ENCODE data around the gene BABAM2.

The BABAM2 gene

GRCh38 chr2:28169492-28169891 lies 279.0 kb downstream of the BABAM2 start:
- Histone ChIP-seq H3K4me1 (ENCODE audit: control insufficient read depth, insufficient read depth, low read length) (peaks cover 2% of the 10 kb centered on the region; the same call in 1 of the 2 replicates), H3K36me3 (ENCODE audit: control insufficient read depth in 2 of 2, insufficient read depth in 1 of 2, low read length in 2 of 2) (no peaks in the 10 kb centered on the region), H3K4me3 (ENCODE audit: low read depth, low read length) (no peak overlapping the region), H3K9me3 (ENCODE audit: control insufficient read depth, insufficient read depth, low read depth, low read length) (no peaks in the 10 kb centered on the region), H3K27ac (ENCODE audit: extremely low read depth, low read depth, low read length) (no peak overlapping the region)
- POLR2A ChIA-PET: no interaction called here
- 0 out of 2 replicates have a peak, but pooled peaks have one; percentile 15 for TF ChIP-seq GLIS1 (tag by site-specific recombination; IDR thresholded peaks at IDR 0.05)
- TF ChIP-seq, protein P1, sequence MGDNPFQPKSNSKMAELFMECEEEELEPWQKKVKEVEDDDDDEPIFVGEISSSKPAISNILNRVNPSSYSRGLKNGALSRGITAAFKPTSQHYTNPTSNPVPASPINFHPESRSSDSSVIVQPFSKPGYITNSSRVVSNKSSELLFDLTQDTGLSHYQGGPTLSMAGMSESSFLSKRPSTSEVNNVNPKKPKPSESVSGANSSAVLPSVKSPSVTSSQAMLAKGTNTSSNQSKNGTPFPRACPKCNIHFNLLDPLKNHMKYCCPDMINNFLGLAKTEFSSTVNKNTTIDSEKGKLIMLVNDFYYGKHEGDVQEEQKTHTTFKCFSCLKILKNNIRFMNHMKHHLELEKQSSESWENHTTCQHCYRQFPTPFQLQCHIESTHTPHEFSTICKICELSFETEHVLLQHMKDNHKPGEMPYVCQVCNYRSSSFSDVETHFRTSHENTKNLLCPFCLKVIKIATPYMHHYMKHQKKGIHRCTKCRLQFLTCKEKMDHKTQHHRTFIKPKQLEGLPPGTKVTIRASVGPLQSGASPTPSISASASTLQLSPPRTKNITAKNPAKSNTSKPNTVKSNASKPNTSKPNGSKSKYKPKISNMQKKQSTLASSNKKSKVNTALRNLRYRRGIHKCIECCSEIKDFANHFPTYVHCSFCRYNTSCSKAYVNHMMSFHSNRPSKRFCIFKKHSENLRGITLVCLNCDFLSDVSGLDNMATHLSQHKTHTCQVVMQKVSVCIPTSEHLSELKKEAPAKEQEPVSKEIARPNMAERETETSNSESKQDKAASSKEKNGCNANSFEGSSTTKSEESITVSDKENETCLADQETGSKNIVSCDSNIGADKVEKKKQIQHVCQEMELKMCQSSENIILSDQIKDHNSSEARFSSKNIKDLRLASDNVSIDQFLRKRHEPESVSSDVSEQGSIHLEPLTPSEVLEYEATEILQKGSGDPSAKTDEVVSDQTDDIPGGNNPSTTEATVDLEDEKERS (tag by site-specific recombination; IDR thresholded peaks at IDR 0.05): no peak
- CTCF ChIA-PET: interaction anchor here (0.6 to 1.5 kb wide), 2 partner anchors 50 to 416 kb away, joined by 3 to 7 read pairs; no protein-coding TSS in a partner anchor

DNA sequence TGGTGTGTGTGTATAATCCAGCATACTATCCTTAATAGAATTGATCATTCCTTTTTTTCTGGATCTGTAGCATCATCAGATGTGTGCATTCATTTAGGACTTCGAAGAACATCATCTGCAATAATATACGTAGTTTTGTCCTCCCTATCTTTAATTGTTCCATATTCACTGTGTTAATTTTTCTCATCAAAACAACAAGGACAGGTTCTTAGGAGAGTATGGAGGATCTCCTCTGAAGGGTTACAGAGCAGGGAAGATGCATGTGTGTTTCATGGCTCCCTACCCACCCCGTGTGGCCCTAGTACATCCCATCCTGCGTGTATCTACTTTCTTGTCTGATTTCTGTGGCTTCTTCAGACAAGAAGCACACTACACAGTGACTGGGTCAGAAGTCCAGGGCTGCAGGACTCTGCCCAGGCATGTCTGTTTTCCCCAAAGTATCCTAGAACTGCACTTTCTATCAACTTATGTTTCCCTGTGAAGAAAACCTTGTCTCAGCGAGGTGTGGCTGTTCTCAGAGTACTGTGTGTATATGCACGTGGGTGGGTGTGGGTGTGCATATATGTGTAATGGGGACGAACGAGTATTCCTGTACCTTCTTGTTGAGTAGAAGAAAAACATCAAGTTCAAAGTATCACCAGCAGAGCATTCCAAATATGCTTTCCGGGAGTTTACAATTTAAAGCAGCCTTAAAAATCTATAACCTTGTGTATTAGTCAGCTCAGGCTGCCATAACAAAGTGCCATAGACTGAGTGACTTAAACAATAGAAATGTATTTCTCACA lies 281.8 kb downstream of the BABAM2 start:
- Histone ChIP-seq H3K27ac (ENCODE audit: extremely low read depth, low read depth, low read length) (no peak overlapping the region), H3K36me3 (ENCODE audit: control insufficient read depth in 2 of 2, insufficient read depth in 1 of 2, low read length in 2 of 2) (no peaks in the 10 kb centered on the region), H3K4me3 (ENCODE audit: low read depth, low read length) (no peak overlapping the region), H3K9me3 (ENCODE audit: control insufficient read depth, insufficient read depth, low read depth, low read length) (no peaks in the 10 kb centered on the region), H3K4me1 (ENCODE audit: control insufficient read depth, insufficient read depth, low read length) (no peaks in the 10 kb centered on the region)
- TF ChIP-seq ZFP37 (tag by site-specific recombination; IDR thresholded peaks at IDR 0.05) (no peak), ZFHX2 (tag by site-specific recombination; conservative IDR thresholded peaks at IDR 0.05) (peak; percentile 80)
- POLR2A ChIA-PET: no interaction called here
- CTCF ChIA-PET: no interaction called here

GRCh38 chr2:28173377-28173776 lies 282.8 kb downstream of the BABAM2 start:
- H3K4me3 ChIP-seq (ENCODE audit: low read depth, low read length): no peak overlapping the region
- no peaks in the 10 kb centered on the region for H3K4me1 ChIP-seq (ENCODE audit: control insufficient read depth, insufficient read depth, low read length)
- H3K27ac ChIP-seq (ENCODE audit: extremely low read depth, low read depth, low read length): no peak overlapping the region
- CTCF ChIA-PET: no interaction called here
- no peaks in the 10 kb centered on the region for H3K9me3 ChIP-seq (ENCODE audit: control insufficient read depth, insufficient read depth, low read depth, low read length)
- H3K36me3 ChIP-seq (ENCODE audit: control insufficient read depth in 2 of 2, insufficient read depth in 1 of 2, low read length in 2 of 2): no peaks in the 10 kb centered on the region
- POLR2A ChIA-PET: no interaction called here
- TF ChIP-seq, protein P2, sequence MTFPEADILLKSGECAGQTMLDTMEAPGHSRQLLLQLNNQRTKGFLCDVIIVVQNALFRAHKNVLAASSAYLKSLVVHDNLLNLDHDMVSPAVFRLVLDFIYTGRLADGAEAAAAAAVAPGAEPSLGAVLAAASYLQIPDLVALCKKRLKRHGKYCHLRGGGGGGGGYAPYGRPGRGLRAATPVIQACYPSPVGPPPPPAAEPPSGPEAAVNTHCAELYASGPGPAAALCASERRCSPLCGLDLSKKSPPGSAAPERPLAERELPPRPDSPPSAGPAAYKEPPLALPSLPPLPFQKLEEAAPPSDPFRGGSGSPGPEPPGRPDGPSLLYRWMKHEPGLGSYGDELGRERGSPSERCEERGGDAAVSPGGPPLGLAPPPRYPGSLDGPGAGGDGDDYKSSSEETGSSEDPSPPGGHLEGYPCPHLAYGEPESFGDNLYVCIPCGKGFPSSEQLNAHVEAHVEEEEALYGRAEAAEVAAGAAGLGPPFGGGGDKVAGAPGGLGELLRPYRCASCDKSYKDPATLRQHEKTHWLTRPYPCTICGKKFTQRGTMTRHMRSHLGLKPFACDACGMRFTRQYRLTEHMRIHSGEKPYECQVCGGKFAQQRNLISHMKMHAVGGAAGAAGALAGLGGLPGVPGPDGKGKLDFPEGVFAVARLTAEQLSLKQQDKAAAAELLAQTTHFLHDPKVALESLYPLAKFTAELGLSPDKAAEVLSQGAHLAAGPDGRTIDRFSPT (tag by site-specific recombination; IDR thresholded peaks at IDR 0.05): peak; percentile 33; the same call in 1 of the 2 replicates
- TF ChIP-seq PRDM6 (tag by site-specific recombination; IDR thresholded peaks at IDR 0.05): 0 out of 2 replicates have a peak, but pooled peaks have one; percentile 25
- TF ChIP-seq ZIC2 (tag by site-specific recombination; IDR thresholded peaks at IDR 0.05): peak; percentile 99
- TF ChIP-seq ZNF621 (tag by site-specific recombination; IDR thresholded peaks at IDR 0.05): no peak

GRCh38 chr2:28174211-28174610 lies 283.7 kb downstream of the BABAM2 start:
- CTCF ChIA-PET: no interaction called here
- Histone ChIP-seq H3K9me3 (ENCODE audit: control insufficient read depth, insufficient read depth, low read depth, low read length) (no peaks in the 10 kb centered on the region), H3K36me3 (ENCODE audit: control insufficient read depth in 2 of 2, insufficient read depth in 1 of 2, low read length in 2 of 2) (no peaks in the 10 kb centered on the region), H3K4me3 (ENCODE audit: low read depth, low read length) (no peak overlapping the region), H3K27ac (ENCODE audit: extremely low read depth, low read depth, low read length) (no peak overlapping the region), H3K4me1 (ENCODE audit: control insufficient read depth, insufficient read depth, low read length) (no peaks in the 10 kb centered on the region)
- POLR2A ChIA-PET: no interaction called here
- TF ChIP-seq ZBTB48 (tag by site-specific recombination; IDR thresholded peaks at IDR 0.05) (no peak), RBAK (tag by site-specific recombination; IDR thresholded peaks at IDR 0.05) (no peak), ZNF580 (tag by site-specific recombination; IDR thresholded peaks at IDR 0.05) (no peak), ZNF747 (tag by site-specific recombination; IDR thresholded peaks at IDR 0.05) (no peak), ZNF274 (IDR thresholded peaks at IDR 0.05; ENCODE audit: low read length) (no peak), ZNF274 (tag by site-specific recombination; IDR thresholded peaks at IDR 0.05; ENCODE audit: borderline replicate concordance) (no peak), ZNF837 (tag by site-specific recombination; IDR thresholded peaks at IDR 0.05) (no peak), ZNF426 (tag by site-specific recombination; IDR thresholded peaks at IDR 0.05) (no peak), ZNF449 (tag by site-specific recombination; IDR thresholded peaks at IDR 0.05) (no peak), ZNF37A (tag by site-specific recombination; IDR thresholded peaks at IDR 0.05) (no peak), SETDB1 (IDR thresholded peaks at IDR 0.05; ENCODE audit: insufficient read length, low read length) (no peak)
